ENCODE measurements around the gene FPGT. TPM values are rescaled to one million over a fixed set of nuclear protein-coding genes. Genes with fewer than 3 reads are reported as not detected.

The FPGT gene
- total RNA-seq, 1 donor from 2014 or later = 33.0 TPM

Other genes with a start within 250 kb of the FPGT start
- gene LRRIQ3, start 66 bp upstream of the FPGT start, total RNA-seq (ENCODE audit: insufficient read depth, low replicate concordance) = 25.8 TPM
- gene TNNI3K, start 37.1 kb downstream of the FPGT start, total RNA-seq (ENCODE audit: insufficient read depth, low replicate concordance) = 12.5 TPM

Measured in umbilical cord (tissue), 1 donor.